K562 (cell line): Measurements from ENCODE around the gene HCN3. TPM values are rescaled to one million over a fixed set of nuclear protein-coding genes. Genes with fewer than 3 reads are reported as not detected.

Source experiments
- CBFA2T2 ChIP-seq: fragments of 450-650 bp; conservative IDR thresholded peaks from 2 replicates; pipeline ENCODE4 v1.6.1; 2017; ENCODE audit warnings: mild to moderate bottlenecking
- FOXA3 ChIP-seq, 2 experiments: fragments of 450-650 bp in 1 of 2; sonication (generic) in 1 of 2; formaldehyde crosslinking; IDR thresholded peaks in 1 of 2; conservative IDR thresholded peaks in 1 of 2; 2 replicates each; pipeline versions ENCODE4 v1.4.0 to v1.8.0; 2020 to 2022; ENCODE audit warnings: mild to moderate bottlenecking in 2 of 2, missing genetic modification reagents in 1 of 2
- FUS ChIP-seq: fragments of 200-400 bp; formaldehyde crosslinking; optimal IDR thresholded peaks from 2 replicates; pipeline ENCODE3; 2017; ENCODE audit warnings: low read depth, low read length
- KAT7 ChIP-seq: sonication (generic); formaldehyde crosslinking; IDR thresholded peaks from 2 replicates; pipeline ENCODE4 v1.8.0; 2022; ENCODE audit warnings: missing genetic modification reagents, mild to moderate bottlenecking, borderline replicate concordance
- MITF ChIP-seq: IDR thresholded peaks from 2 replicates; pipeline ENCODE4 v1.6.1; 2014; ENCODE audit warnings: antibody characterized with exemption
- PHF8 ChIP-seq: fragments of 200-600 bp; sonication (generic); IDR thresholded peaks from 2 replicates; pipeline ENCODE4 v1.6.1; 2012; ENCODE audit warnings: mixed run types, mild to moderate bottlenecking, inconsistent platforms, low read length, moderate library complexity, borderline replicate concordance
- POLR2B ChIP-seq: fragments of 450-650 bp; IDR thresholded peaks from 2 replicates; pipeline ENCODE4 v1.6.1; 2018; ENCODE audit warnings: low read depth; ENCODE audit not compliant: partially characterized antibody
- SMARCA5 ChIP-seq: fragments of 450-650 bp; IDR thresholded peaks from 2 replicates; pipeline ENCODE4 v1.6.1; 2016
- THAP12 ChIP-seq: fragments of 250-450 bp; sonication (Bioruptor Pico); IDR thresholded peaks from 2 replicates; pipeline ENCODE4 v1.9.0; 2021; ENCODE audit warnings: mild to moderate bottlenecking, inconsistent platforms
- ZBTB2 ChIP-seq: fragments of 450-650 bp; IDR thresholded peaks from 2 replicates; pipeline ENCODE4 v1.6.1; 2016; ENCODE audit warnings: antibody characterized with exemption
- ZBTB49 ChIP-seq: sonication (generic); formaldehyde crosslinking; IDR thresholded peaks from 2 replicates; pipeline ENCODE4 v1.8.0; 2022; ENCODE audit warnings: missing genetic modification reagents, mild to moderate bottlenecking, borderline replicate concordance
- polyA plus RNA-seq, 8 experiments: library from polyadenylated mRNA; depleted of rRNA in 4 of 8; stranded (reverse) in 5 of 8; unstranded in 3 of 8; fragments of >200 nt; fragmentation: Nextera tagmentation in 2 of 8; fragmentation: Illumina TruSeq in 1 of 8; extraction: Ambion mirVana in 2 of 8; extraction: Trizol in 1 of 8; gene quantifications; 2 replicates each; pipeline versions ENCODE4 v1.2.1 to v1.2.3, GENCODE V29; 2011 to 2014; ENCODE audit warnings: inconsistent platforms in 1 of 8, missing spikeins in 1 of 8
- total RNA-seq, 7 experiments: library from RNA; depleted of rRNA in 6 of 7; stranded (reverse); fragments of >200 nt in 6 of 7; fragmentation: Illumina TruSeq in 2 of 7; extraction: Trizol in 2 of 7; gene quantifications; 2 replicates each; pipeline versions ENCODE4 v1.2.1 to v1.2.3, GENCODE V29; 2011 to 2021; ENCODE audit warnings: low replicate concordance in 1 of 7
- TF ChIP-seq, protein P1 (sequence below): sonication (generic); formaldehyde crosslinking; IDR thresholded peaks from 2 replicates; pipeline ENCODE4 v1.8.1; 2022; ENCODE audit warnings: missing genetic modification reagents
- TF ChIP-seq, protein P2 (sequence below): sonication (generic); formaldehyde crosslinking; IDR thresholded peaks from 2 replicates; pipeline ENCODE4 v1.5.0; 2020; ENCODE audit warnings: missing genetic modification reagents
- TF ChIP-seq, protein P3 (sequence below), 2 experiments: fragments of 450-650 bp in 1 of 2; sonication (generic) in 1 of 2; formaldehyde crosslinking in 1 of 2; IDR thresholded peaks in 1 of 2; conservative IDR thresholded peaks in 1 of 2; 2 replicates each; pipeline versions ENCODE4 v1.6.1 to v1.8.1; 2016 to 2023; ENCODE audit warnings: mild to moderate bottlenecking in 2 of 2, moderate library complexity in 2 of 2, inconsistent platforms in 1 of 2, missing genetic modification reagents in 1 of 2

The HCN3 gene
- total and polyA plus RNA-seq, 9 of the 15 experiments (the other 6 are each of a cell fraction or from before 2014, with no cell fraction given) = 0.91 to 9.7 (median 3.9) TPM

DNA sequence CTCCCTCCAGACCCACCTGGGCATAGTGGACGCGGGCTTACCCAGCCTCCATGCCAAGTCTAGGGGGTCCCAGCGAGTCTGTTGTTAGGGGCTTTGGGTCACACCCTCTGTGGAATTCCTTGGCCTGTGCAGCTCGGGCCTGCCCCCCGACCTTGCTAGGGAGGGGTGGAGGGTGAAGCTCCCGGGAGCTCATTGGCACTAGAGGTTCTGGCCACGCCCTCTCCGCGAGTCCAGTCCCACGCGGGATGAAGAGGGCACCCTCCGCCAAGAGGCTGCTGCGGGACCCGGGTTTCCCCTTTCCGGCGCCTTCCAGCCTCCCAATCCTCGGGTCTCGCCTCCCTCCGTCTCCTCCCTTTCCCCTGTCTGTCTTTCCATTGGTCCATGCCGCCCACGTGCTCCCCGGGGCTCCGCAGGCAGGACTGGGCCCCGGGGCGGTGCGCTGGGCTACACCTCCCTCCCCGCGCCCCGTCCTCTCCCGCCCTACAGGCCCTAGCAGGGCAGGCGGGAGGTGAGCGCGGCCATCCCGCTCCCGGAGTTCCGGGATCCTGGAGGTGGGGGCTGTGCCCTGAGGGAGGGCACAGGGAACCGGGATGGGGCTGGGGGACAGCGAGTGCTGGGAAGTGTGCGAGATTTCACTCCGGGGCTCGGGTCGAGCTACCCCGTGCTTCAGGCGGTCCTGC is 46.9 kb downstream of the HCN3 start (continued):
- no peak for TF ChIP-seq ZBTB49
- no peak for TF ChIP-seq FUS
- TF ChIP-seq ZBTB2 = peak; percentile 12; the same call in 1 of the 2 replicates
- no peak for TF ChIP-seq SMARCA5
- peak; percentile 76 for TF ChIP-seq CBFA2T2
- no peak for TF ChIP-seq FOXA3 (CRISPR knock-in tag; conservative IDR thresholded peaks at IDR 0.05 in 1 of 2, IDR thresholded peaks at IDR 0.05 in 1 of 2)
- TF ChIP-seq, protein P1, sequence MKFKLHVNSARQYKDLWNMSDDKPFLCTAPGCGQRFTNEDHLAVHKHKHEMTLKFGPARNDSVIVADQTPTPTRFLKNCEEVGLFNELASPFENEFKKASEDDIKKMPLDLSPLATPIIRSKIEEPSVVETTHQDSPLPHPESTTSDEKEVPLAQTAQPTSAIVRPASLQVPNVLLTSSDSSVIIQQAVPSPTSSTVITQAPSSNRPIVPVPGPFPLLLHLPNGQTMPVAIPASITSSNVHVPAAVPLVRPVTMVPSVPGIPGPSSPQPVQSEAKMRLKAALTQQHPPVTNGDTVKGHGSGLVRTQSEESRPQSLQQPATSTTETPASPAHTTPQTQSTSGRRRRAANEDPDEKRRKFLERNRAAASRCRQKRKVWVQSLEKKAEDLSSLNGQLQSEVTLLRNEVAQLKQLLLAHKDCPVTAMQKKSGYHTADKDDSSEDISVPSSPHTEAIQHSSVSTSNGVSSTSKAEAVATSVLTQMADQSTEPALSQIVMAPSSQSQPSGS (CRISPR knock-in tag) = no peak
- peak; percentile 72 for TF ChIP-seq THAP12
- TF ChIP-seq, protein P2, sequence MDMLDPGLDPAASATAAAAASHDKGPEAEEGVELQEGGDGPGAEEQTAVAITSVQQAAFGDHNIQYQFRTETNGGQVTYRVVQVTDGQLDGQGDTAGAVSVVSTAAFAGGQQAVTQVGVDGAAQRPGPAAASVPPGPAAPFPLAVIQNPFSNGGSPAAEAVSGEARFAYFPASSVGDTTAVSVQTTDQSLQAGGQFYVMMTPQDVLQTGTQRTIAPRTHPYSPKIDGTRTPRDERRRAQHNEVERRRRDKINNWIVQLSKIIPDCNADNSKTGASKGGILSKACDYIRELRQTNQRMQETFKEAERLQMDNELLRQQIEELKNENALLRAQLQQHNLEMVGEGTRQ (CRISPR knock-in tag) = peak; percentile 100
- TF ChIP-seq, protein P3, sequence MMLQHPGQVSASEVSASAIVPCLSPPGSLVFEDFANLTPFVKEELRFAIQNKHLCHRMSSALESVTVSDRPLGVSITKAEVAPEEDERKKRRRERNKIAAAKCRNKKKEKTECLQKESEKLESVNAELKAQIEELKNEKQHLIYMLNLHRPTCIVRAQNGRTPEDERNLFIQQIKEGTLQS (IDR thresholded peaks at IDR 0.05) = no peak
- TF ChIP-seq, protein P3 (CRISPR knock-in tag; conservative IDR thresholded peaks at IDR 0.05) = 0 out of 2 replicates have a peak, but pooled peaks have one; percentile 34
- TF ChIP-seq KAT7 (CRISPR knock-in tag) = no peak; the same call in 1 of the 2 replicates
- peak; percentile 82; the same call in 1 of the 2 replicates for TF ChIP-seq PHF8
- TF ChIP-seq POLR2B = peak; percentile 64
- TF ChIP-seq MITF = no peak
